HEK293T (cell line): ENCODE measurements around the gene RPS19BP1.
"Not testable (repeated sequence)": the region's sequence is repeated elsewhere in the genome, so short reads cannot be mapped to it uniquely, and the experiment has no call there.

ENCODE experiments used
- CTCF ChIA-PET: fragments of 350-600 bp; formaldehyde crosslinking; extraction: SDS; loops from one replicate; lab custom pipeline; 2021; ENCODE audit warnings: antibody characterized with exemption, inconsistent platforms; lab: Yijun Ruan, JAX
- POLR2A ChIA-PET: fragments of 350-600 bp; formaldehyde crosslinking; extraction: SDS; loops from one replicate; lab custom pipeline; 2020; ENCODE audit warnings: antibody characterized with exemption, inconsistent platforms; lab: Yijun Ruan, JAX
- DNase-seq: peaks from one replicate; pipeline ENCODE4 v3.0.0; 2012; ENCODE audit warnings: mixed read lengths; ENCODE audit errors: extremely low spot score
- ARNT ChIP-seq: fragments of 450-650 bp; IDR thresholded peaks from 2 replicates; pipeline ENCODE4 v1.6.1; 2017; ENCODE audit warnings: mild to moderate bottlenecking
- BHLHE40 ChIP-seq: fragments of 450-650 bp; IDR thresholded peaks from 2 replicates; pipeline ENCODE4 v1.6.1; 2016; ENCODE audit warnings: mild to moderate bottlenecking, moderate library complexity, borderline replicate concordance
- CTBP1 ChIP-seq: fragments of 450-650 bp; IDR thresholded peaks from 2 replicates; pipeline ENCODE4 v1.6.1; 2016; ENCODE audit warnings: borderline replicate concordance
- ELF4 ChIP-seq: fragments of 450-650 bp; IDR thresholded peaks from 2 replicates; pipeline ENCODE4 v1.6.1; 2017; ENCODE audit warnings: antibody characterized with exemption
- FOXA1 ChIP-seq: fragments of 450-650 bp; IDR thresholded peaks from 2 replicates; pipeline ENCODE4 v1.6.1; 2016; ENCODE audit warnings: mild to moderate bottlenecking
- FOXK2 ChIP-seq: fragments of 450-650 bp; IDR thresholded peaks from 2 replicates; pipeline ENCODE4 v1.6.1; 2016; ENCODE audit warnings: mild to moderate bottlenecking
- FOXM1 ChIP-seq: fragments of 450-650 bp; IDR thresholded peaks from 2 replicates; pipeline ENCODE4 v1.6.1; 2017; ENCODE audit warnings: mild to moderate bottlenecking, borderline replicate concordance
- HDGF ChIP-seq: fragments of 450-650 bp; IDR thresholded peaks from 2 replicates; pipeline ENCODE4 v1.6.1; 2017; ENCODE audit warnings: antibody characterized with exemption, borderline replicate concordance
- L3MBTL2 ChIP-seq: fragments of 450-650 bp; conservative IDR thresholded peaks from 2 replicates; pipeline ENCODE4 v1.6.1; 2016; ENCODE audit warnings: mild to moderate bottlenecking
- LEF1 ChIP-seq: fragments of 450-650 bp; IDR thresholded peaks from 2 replicates; pipeline ENCODE4 v1.6.1; 2017; ENCODE audit warnings: mild to moderate bottlenecking, borderline replicate concordance
- NFRKB ChIP-seq: fragments of 450-650 bp; IDR thresholded peaks from 2 replicates; pipeline ENCODE4 v1.6.1; 2016; ENCODE audit warnings: mild to moderate bottlenecking, moderate library complexity
- SP1 ChIP-seq: fragments of 450-650 bp; IDR thresholded peaks from 2 replicates; pipeline ENCODE4 v1.6.1; 2017
- SUZ12 ChIP-seq: fragments of 450-650 bp; IDR thresholded peaks from 2 replicates; pipeline ENCODE4 v1.6.1; 2016; ENCODE audit warnings: mild to moderate bottlenecking
- TARDBP ChIP-seq: fragments of 450-650 bp; IDR thresholded peaks from 2 replicates; pipeline ENCODE4 v1.6.1; 2016
- ZNF384 ChIP-seq: fragments of 450-650 bp; IDR thresholded peaks from 2 replicates; pipeline ENCODE4 v1.6.1; 2016
- TF ChIP-seq, protein P1 (sequence below): fragments of 450-650 bp; IDR thresholded peaks from 2 replicates; pipeline ENCODE4 v1.6.1; 2016

The RPS19BP1 gene

DNA sequence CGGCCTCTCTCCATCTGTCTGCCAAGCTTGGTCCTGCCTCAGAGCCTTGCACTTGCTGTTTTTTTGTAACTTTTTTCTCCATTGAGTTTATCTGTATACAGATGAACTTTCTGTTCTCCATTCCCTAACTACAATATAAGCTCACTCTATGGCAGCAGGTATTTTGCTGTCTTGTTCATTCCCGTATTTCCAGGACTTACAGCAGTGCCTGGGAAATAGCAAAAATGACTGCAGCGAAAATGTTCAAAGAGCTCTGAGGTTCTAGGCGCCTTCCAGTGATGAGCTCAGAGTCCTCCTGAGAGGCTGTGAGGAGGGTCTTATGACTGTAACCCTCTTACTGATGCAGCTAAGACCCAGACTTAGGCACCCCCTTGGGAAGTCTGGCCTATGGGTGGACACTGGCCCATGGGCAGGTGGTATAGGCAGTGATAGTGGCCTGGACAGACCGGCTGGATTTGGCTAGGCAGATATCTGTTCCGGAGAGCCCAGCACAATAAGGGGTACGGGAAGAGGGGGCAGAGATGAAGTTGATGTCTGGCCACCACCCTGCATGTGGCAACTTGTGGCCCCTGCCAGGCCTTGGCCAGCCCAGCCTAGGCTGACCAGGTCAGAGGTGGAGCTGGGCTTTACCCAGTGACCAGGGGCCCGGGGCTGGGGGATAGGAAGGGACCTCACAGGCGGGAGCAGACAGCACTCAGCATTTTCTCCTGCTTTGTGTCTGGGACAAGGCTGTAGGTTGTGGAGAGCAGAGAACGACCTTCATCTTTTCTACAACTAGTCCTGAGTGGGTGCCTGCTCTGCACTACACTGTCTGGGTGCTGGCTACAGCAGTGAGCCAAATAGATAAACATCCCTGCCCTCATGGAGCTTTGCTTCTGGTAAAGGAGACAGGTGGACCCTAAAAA, 7.5 kb downstream of the RPS19BP1 start:
- CTCF ChIA-PET, result interaction anchor here (0.9 to 1.8 kb wide), 4 partner anchors 10 to 63 kb away, joined by 5 to 7 read pairs (median 6); no protein-coding TSS in a partner anchor

DNA sequence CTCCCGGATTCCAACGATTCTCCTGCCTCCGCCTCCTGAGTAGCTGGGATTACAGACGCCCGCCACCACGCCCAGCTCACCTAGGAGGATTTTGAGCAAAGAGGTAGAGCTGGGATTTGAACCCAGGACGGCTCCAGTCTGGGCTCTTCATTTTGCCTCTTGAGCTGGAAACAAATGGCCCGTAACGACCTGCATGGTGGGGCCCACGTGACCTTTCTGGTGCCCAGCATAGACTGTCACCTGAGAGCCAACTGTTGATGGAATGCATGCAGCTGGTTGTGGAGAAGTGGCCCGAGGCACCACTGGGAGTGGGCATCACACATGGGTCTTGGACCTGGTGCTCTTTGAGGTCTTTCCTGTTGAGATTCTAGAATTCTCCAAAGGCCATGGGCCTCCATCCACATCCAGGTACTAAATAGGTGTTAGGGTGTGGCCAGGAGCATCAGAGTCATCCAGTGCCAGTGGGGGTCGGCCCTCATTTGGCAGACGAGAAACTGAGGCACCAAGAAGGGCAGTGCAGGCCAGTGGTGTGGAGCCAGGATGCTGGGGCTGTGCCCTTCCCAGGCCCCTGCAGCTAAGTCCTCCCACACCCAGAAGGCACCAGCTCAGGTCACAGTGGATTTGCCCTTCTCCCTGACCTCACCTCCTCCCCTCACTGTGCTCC, 8.3 kb downstream of the RPS19BP1 start:
- no peak for TF ChIP-seq NFRKB
- TF ChIP-seq ZNF384, result peak; percentile 16
- no peak for DNase-seq
- ChIA-PET CTCF (interaction anchor here (0.9 to 1.8 kb wide), 5 partner anchors 10 to 353 kb away, joined by 4 to 7 read pairs (median 5); no protein-coding TSS in a partner anchor), POLR2A (interaction anchor here (0.6 to 10.2 kb wide), 16 partner anchors 8 to 213 kb away, joined by 3 to 100 read pairs (median 4); partner anchors contain the start of genes MIEF1, RPL3 and RPS19BP1)

More for the DNA sequence above, 7.5 kb downstream of the RPS19BP1 start:
- TF ChIP-seq SP1, result no peak
- TF ChIP-seq, protein P1, sequence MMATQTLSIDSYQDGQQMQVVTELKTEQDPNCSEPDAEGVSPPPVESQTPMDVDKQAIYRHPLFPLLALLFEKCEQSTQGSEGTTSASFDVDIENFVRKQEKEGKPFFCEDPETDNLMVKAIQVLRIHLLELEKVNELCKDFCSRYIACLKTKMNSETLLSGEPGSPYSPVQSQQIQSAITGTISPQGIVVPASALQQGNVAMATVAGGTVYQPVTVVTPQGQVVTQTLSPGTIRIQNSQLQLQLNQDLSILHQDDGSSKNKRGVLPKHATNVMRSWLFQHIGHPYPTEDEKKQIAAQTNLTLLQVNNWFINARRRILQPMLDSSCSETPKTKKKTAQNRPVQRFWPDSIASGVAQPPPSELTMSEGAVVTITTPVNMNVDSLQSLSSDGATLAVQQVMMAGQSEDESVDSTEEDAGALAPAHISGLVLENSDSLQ, result no peak
- no peak for TF ChIP-seq SUZ12
- no peak for DNase-seq
- POLR2A ChIA-PET, result interaction anchor here (0.6 to 10.2 kb wide), 15 partner anchors 10 to 209 kb away, joined by 3 to 100 read pairs (median 3); partner anchors contain the start of genes MIEF1 and RPL3

DNA sequence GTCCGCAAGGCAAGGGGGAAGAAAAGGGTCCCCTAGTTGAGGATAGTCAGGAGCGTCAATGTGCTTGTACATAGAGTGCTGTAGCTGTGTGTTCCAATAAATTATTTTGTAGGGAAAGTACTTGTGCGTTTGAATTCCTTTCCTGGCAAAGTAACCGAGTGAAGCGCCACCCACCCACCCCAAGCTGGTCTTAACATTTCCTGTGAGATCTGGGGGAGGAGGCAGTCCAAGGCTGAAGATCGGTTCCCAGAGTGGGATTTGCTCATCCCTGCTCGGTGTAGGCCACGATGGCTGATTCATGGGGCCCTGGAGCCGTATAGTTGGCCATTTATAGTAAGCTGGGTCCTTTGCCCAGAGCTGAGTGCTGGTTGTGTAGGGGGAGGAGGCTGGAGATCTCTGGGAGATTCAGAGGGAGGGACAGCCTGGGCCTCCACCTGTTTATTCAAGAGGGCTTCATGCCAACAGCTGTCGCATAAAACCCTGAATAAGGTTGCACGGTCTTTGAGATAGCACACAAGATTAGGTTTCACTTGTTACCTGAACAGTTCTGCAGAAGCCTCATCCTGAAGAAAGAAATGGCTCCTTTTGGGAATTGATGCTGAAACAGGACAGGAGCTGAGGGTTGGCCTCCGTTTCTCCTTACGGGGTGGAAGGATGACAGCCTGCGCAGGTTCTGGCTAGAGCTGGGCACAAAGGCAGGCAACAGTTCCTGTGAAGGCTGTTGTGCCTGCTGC, 9.8 kb downstream of the RPS19BP1 start:
- no peak for DNase-seq
- peak; percentile 38; the same call in 1 of the 2 replicates for TF ChIP-seq BHLHE40
- TF ChIP-seq FOXA1, result no peak
- peak; percentile 62; the same call in 1 of the 2 replicates for TF ChIP-seq NFRKB
- peak; percentile 79; the same call in 1 of the 2 replicates for TF ChIP-seq HDGF
- TF ChIP-seq ELF4, result peak; percentile 2; the same call in 1 of the 2 replicates
- TF ChIP-seq L3MBTL2, result peak; percentile 35; the same call in 1 of the 2 replicates
- ChIA-PET CTCF (interaction anchor here (0.8 to 1.9 kb wide), 3 partner anchors 10 to 352 kb away, joined by 3 to 7 read pairs (median 4); no protein-coding TSS in a partner anchor), POLR2A (interaction anchor here (0.8 to 10.2 kb wide), 15 partner anchors 9 to 521 kb away, joined by 3 to 100 read pairs (median 5); partner anchors contain the start of genes MIEF1, RPL3 and RPS19BP1)

DNA sequence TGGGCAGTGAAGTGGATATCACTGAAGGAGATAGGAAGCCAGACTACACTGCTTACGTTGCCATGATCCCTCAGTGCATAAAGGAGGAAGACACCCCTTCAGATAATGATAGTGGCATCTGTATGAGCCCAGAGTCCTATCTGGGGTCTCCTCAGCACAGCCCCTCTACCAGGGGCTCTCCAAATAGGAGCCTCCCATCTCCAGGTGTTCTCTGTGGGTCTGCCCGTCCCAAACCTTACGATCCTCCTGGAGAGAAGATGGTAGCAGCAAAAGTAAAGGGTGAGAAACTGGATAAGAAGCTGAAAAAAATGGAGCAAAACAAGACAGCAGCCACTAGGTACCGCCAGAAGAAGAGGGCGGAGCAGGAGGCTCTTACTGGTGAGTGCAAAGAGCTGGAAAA, 10.5 kb downstream of the RPS19BP1 start:
- DNase-seq, result not testable (repeated sequence)

DNA sequence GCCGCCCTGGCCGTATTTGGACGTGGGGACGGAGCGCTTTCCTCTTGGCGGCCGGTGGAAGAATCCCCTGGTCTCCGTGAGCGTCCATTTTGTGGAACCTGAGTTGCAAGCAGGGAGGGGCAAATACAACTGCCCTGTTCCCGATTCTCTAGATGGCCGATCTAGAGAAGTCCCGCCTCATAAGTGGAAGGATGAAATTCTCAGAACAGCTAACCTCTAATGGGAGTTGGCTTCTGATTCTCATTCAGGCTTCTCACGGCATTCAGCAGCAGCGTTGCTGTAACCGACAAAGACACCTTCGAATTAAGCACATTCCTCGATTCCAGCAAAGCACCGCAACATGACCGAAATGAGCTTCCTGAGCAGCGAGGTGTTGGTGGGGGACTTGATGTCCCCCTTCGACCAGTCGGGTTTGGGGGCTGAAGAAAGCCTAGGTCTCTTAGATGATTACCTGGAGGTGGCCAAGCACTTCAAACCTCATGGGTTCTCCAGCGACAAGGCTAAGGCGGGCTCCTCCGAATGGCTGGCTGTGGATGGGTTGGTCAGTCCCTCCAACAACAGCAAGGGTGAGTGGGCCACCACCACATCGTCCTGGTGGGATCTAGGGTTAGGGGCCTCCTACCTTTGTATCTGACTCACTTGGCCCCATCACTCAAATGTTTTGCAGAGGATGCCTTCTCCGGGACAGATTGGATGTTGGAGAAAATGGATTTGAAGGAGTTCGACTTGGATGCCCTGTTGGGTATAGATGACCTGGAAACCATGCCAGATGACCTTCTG, 11.3 kb downstream of the RPS19BP1 start:
- DNase-seq, CTCF ChIA-PET: not testable (repeated sequence)
- POLR2A ChIA-PET, result interaction anchor here (1.1 to 4.3 kb wide), 6 partner anchors 8 to 206 kb away, joined by 3 to 53 read pairs (median 10); partner anchors contain the start of gene MIEF1
- peak; percentile 8; the same call in 1 of the 2 replicates for TF ChIP-seq ELF4

More for the DNA sequence above, 10.5 kb downstream of the RPS19BP1 start:
- CTCF ChIA-PET, result interaction anchor here (1.9 kb wide), 1 partner anchor 29 kb away, joined by 7 read pairs; no protein-coding TSS in a partner anchor
- POLR2A ChIA-PET, result interaction anchor here (0.9 to 10.2 kb wide), 11 partner anchors 8 to 522 kb away, joined by 3 to 100 read pairs (median 5); partner anchors contain the start of genes MIEF1 and RPL3

DNA sequence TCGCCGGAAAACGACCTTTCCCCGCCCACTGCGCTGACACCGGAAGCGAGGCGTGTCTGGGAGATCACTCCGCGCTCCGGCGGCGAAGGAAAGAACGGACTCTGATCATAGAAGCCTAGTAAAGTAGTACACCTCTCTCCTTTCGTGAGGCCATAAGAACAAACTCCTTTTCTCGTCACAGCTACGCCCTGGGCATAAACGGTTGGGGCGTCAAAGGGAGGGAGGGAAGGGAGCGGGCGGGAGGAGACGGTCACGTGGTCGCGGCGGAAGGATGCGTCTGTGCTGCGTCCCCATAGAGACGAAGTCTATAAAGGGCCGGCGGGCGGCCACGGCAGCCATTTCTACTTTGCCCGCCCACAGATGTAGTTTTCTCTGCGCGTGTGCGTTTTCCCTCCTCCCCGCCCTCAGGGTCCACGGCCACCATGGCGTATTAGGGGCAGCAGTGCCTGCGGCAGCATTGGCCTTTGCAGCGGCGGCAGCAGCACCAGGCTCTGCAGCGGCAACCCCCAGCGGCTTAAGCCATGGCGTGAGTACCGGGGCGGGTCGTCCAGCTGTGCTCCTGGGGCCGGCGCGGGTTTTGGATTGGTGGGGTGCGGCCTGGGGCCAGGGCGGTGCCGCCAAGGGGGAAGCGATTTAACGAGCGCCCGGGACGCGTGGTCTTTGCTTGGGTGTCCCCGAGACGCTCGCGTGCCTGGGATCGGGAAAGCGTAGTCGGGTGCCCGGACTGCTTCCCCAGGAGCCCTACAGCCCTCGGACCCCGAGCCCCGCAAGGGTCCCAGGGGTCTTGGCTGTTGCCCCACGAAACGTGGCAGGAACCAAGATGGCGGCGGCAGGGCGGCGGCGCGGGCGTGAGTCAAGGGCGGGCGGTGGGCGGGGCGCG, 12.1 kb downstream of the RPS19BP1 start, which contains the start of gene ATF4:
Gene ATF4 (plus strand): TSS at position 337 of the 880 bp plus-strand sequence. CDS start 884 bp downstream, outside the sequence.
- ChIA-PET CTCF (interaction anchor here (0.6 to 0.8 kb wide), 3 partner anchors 9 to 56 kb away, joined by 3 to 5 read pairs (median 4); no protein-coding TSS in a partner anchor), POLR2A (interaction anchor here (0.5 to 4.7 kb wide), 50 partner anchors 9 to 997 kb away, joined by 3 to 94 read pairs (median 4); partner anchors contain the start of genes MIEF1, RPL3 and TAB1)
- peak; percentile 66; the same call in 1 of the 2 replicates for TF ChIP-seq ARNT
- TF ChIP-seq ZNF384, result no peak
- TF ChIP-seq, protein P1, result no peak
- peak; percentile 15; the same call in 1 of the 2 replicates for TF ChIP-seq FOXM1
- peak; percentile 71; the same call in 1 of the 2 replicates for TF ChIP-seq TARDBP
- peak; percentile 75 for TF ChIP-seq LEF1
- TF ChIP-seq CTBP1, result 0 out of 2 replicates have a peak, but pooled peaks have one; percentile 53
- no peak for TF ChIP-seq HDGF
- no peak for TF ChIP-seq FOXK2
- TF ChIP-seq ELF4, result peak; percentile 93
- no peak for TF ChIP-seq SUZ12
- peak; percentile 100 for TF ChIP-seq NFRKB
- TF ChIP-seq SP1, result no peak; the same call in 1 of the 2 replicates
- no peak for TF ChIP-seq BHLHE40
- peak; percentile 94 for TF ChIP-seq L3MBTL2
- no peak for TF ChIP-seq FOXA1
- DNase-seq, result peak; percentile 73
